GM21528 (cell line): ENCODE results near the gene PRSS56.
"Not testable (repeated sequence)": the region's sequence is repeated elsewhere in the genome, so short reads cannot be mapped to it uniquely, and the experiment has no call there.

ENCODE experiments used
- ATAC-seq: cut with Tn5 transposase; IDR thresholded peaks from one replicate; pipeline ENCODE4 v1.9.1; 2021; ENCODE audit warnings: mild to moderate bottlenecking, moderate library complexity; ENCODE audit not compliant: unreplicated experiment, low FRiP score

The PRSS56 gene

GRCh38 chr2:232563580-232563979 lies 43.4 kb downstream of the PRSS56 start:
- ATAC-seq = no peak

DNA sequence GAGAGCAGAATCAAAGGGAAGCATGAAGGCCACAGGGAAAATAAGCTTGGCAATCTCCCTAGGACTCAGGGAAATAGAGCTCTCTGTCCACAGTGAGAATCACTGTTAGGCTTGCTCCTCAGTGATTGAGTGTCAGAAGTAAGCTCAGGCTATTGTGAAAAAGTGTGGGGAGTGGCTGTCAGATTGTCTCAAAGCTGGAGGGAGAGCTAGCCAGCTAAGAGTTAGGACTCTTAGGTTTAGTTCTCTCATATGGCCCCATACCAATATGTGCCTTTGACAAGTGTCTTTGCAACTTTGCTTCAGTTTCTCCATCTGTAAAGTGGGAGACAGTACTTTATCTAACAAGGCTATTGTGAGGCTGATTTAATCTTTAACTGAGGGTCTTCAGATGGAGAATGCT lies 47.5 kb downstream of the PRSS56 start:
- ATAC-seq = no peak

- ATAC-seq = no peak
These were observed 48.0 kb downstream of the PRSS56 start for GRCh38 chr2:232568161-232568560.

DNA sequence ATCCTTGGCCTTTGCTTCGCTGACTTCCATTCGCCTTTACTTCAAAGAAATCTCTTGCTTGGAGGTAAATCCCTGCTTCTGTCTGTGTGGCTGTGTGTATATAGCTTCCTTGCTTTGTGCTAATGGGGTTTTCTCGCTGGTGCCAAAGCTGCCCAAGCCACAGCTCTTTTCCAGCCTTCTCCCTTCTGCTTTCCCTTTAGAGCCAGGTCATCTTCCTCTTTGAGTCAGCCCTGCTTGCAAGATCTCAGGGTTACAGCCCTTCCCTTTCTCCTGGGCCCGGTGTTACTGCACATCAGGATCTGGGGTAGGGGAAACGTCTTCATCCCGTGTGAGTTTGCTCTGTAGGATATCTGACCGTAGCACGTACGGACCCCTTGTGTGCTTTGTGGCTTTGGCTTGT lies 49.4 kb downstream of the PRSS56 start:
- ATAC-seq = no peak

GRCh38 chr2:232570481-232570880 lies 50.3 kb downstream of the PRSS56 start:
- not testable (repeated sequence) for ATAC-seq

GRCh38 chr2:232571026-232571474 lies 50.9 kb downstream of the PRSS56 start:
- no peak for ATAC-seq

GRCh38 chr2:232573042-232573441 lies 52.9 kb downstream of the PRSS56 start:
- no peak for ATAC-seq

DNA sequence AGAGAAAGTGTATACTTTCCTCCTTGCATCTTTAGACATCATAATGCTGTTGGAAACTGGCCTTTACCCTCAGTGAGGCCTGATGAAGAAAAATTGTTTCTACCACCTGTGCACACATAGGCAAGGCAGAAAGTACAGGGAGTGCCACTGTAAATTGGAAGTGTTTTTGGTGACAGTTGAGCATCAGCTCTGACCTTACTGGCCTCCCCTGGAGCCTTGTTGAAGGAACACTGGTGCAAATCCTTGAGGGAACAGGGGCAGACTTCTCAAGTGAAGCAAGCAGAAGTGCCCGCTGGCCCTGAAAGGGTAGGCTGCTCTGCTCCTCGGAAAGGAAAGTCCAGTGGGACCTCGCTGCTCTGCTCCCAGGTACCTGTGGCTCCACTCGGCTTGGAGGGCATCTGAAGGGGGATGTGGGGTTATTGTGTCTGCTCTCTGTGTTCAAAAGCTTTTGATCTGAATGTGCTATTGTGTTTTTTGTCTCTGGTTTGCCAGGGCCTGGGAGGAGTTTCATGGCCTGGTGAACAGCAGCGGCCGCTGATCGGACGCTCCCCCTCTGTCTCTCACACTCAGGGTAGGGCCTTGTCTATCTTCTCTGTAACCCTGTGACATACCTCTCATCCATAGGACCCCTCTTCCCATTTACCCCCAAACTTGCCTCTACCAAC lies 53.7 kb downstream of the PRSS56 start:
- ATAC-seq = no peak

- ATAC-seq = no peak
These were observed 54.7 kb downstream of the PRSS56 start for GRCh38 chr2:232574674-232575403.
